Ascending aorta (tissue), 2 donors: ENCODE measurements around the gene C4orf50. TPM values are rescaled to one million over a fixed set of nuclear protein-coding genes. Genes with fewer than 3 reads are reported as not detected.

Source experiments
- DNase-seq, 2 donors: peaks; one replicate each; pipeline ENCODE4 v3.0.0-alpha.2; 2019; ENCODE audit warnings: low spot score in 2 of 2
- H3K27ac ChIP-seq, 2 donors: fragments of 200-600 bp; sonication (generic); one replicate each; pipeline ENCODE4 v1.5.1; 2016 to 2017; ENCODE audit warnings: mild to moderate bottlenecking in 1 of 2
- H3K27me3 ChIP-seq: fragments of 200-600 bp; sonication (generic); one replicate; pipeline ENCODE4 v1.5.1; 2017
- H3K36me3 ChIP-seq, 2 donors: fragments of 200-600 bp; sonication (generic); one replicate each; pipeline ENCODE4 v1.5.1; 2016
- H3K4me1 ChIP-seq, 2 donors: fragments of 200-600 bp; sonication (generic); one replicate each; pipeline ENCODE4 v1.5.1; 2016 to 2017; ENCODE audit warnings: mild to moderate bottlenecking in 1 of 2
- H3K4me3 ChIP-seq, 2 donors: fragments of 200-600 bp; sonication (generic); one replicate each; pipeline ENCODE4 v1.5.1; 2016 to 2017; ENCODE audit warnings: mild to moderate bottlenecking in 1 of 2
- H3K9me3 ChIP-seq, 2 donors: fragments of 200-600 bp; sonication (generic); one replicate each; pipeline ENCODE4 v1.5.1; 2016
- CTCF ChIP-seq, 3 experiments: fragments of 200-600 bp in 2 of 3; fragments of 450-650 bp in 1 of 3; sonication (generic) in 2 of 3; IDR thresholded peaks; one replicate each; pipeline ENCODE4 v1.5.1; 2016 to 2019; ENCODE audit warnings: antibody characterized with exemption in 3 of 3, mild to moderate bottlenecking in 1 of 3, moderate library complexity in 1 of 3
- intact Hi-C: fragments of 100-400 bp; cut with DNase I; formaldehyde crosslinking; loops from one replicate; pipeline ENCODE4 v1.15.1; 2023
- total RNA-seq: library from RNA; depleted of rRNA; stranded (reverse); fragments of >200 nt; gene quantifications from one replicate; pipeline ENCODE4 v1.1.0, GENCODE V29; 2016

C4orf50 gene
- total RNA-seq, 1 donor from 2014 or later: not detected

GRCh38 chr4:6042293-6043063 is 24.2 kb upstream of the C4orf50 start:
- Histone ChIP-seq H3K27me3 (no peaks in the 10 kb centered on the region), H3K9me3 (no peaks in the 10 kb centered on the region), H3K27ac (no peak overlapping the region), H3K36me3 (no peaks in the 10 kb centered on the region), H3K4me3 (no peak overlapping the region), H3K4me1 (no peaks in the 10 kb centered on the region)
- DNase-seq: no peak
- TF ChIP-seq CTCF (IDR thresholded peaks at IDR 0.05): no peak
- intact Hi-C loops: no loop called here

- no peak for DNase-seq
- TF ChIP-seq CTCF (IDR thresholded peaks at IDR 0.05): no peak
- no peak overlapping the region for H3K27ac ChIP-seq
- H3K9me3 ChIP-seq: no peaks in the 10 kb centered on the region
- H3K4me1 ChIP-seq: no peaks in the 10 kb centered on the region
- H3K36me3 ChIP-seq: no peaks in the 10 kb centered on the region
- H3K4me3 ChIP-seq: no peak overlapping the region
- intact Hi-C loops: no loop called here
- no peaks in the 10 kb centered on the region for H3K27me3 ChIP-seq
These were observed 23.6 kb upstream of the C4orf50 start for GRCh38 chr4:6041800-6042199.

GRCh38 chr4:6038711-6039110 is 20.5 kb upstream of the C4orf50 start:
- no peak for TF ChIP-seq CTCF (IDR thresholded peaks at IDR 0.05)
- Histone ChIP-seq H3K36me3 (no peaks in the 10 kb centered on the region), H3K27ac (no peak overlapping the region), H3K27me3 (no peaks in the 10 kb centered on the region), H3K4me3 (no peak overlapping the region), H3K9me3 (no peaks in the 10 kb centered on the region), H3K4me1 (no peaks in the 10 kb centered on the region)
- no peak for DNase-seq
- intact Hi-C loops: no loop called here

GRCh38 chr4:6035786-6036185 is 17.6 kb upstream of the C4orf50 start:
- TF ChIP-seq CTCF (IDR thresholded peaks at IDR 0.05): no peak
- Histone ChIP-seq H3K27ac (no peak overlapping the region), H3K9me3 (no peaks in the 10 kb centered on the region), H3K4me1 (no peaks in the 10 kb centered on the region), H3K36me3 (no peaks in the 10 kb centered on the region), H3K4me3 (no peak overlapping the region), H3K27me3 (no peaks in the 10 kb centered on the region)
- no peak for DNase-seq
- intact Hi-C loops: no loop called here

GRCh38 chr4:6033381-6033780 is 15.2 kb upstream of the C4orf50 start:
- intact Hi-C loops: no loop called here

More at GRCh38 chr4:6033381-6033780, 15.2 kb upstream of the C4orf50 start:
- Histone ChIP-seq H3K4me3 (no peak overlapping the region), H3K9me3 (no peaks in the 10 kb centered on the region), H3K4me1 (no peaks in the 10 kb centered on the region), H3K27me3 (no peaks in the 10 kb centered on the region), H3K27ac (no peak overlapping the region), H3K36me3 (no peaks in the 10 kb centered on the region)
- TF ChIP-seq CTCF (IDR thresholded peaks at IDR 0.05): no peak
- no peak for DNase-seq
